NCI-H2171 (cell line): ENCODE data around the gene NDUFB4.
"Not testable (repeated sequence)": the region's sequence is repeated elsewhere in the genome, so short reads cannot be mapped to it uniquely, and the experiment has no call there.

Experiments used
- DNase-seq: peaks from one replicate; lab custom pipeline; 2025; lab: John Stamatoyannopoulos, UW

Gene NDUFB4

DNA sequence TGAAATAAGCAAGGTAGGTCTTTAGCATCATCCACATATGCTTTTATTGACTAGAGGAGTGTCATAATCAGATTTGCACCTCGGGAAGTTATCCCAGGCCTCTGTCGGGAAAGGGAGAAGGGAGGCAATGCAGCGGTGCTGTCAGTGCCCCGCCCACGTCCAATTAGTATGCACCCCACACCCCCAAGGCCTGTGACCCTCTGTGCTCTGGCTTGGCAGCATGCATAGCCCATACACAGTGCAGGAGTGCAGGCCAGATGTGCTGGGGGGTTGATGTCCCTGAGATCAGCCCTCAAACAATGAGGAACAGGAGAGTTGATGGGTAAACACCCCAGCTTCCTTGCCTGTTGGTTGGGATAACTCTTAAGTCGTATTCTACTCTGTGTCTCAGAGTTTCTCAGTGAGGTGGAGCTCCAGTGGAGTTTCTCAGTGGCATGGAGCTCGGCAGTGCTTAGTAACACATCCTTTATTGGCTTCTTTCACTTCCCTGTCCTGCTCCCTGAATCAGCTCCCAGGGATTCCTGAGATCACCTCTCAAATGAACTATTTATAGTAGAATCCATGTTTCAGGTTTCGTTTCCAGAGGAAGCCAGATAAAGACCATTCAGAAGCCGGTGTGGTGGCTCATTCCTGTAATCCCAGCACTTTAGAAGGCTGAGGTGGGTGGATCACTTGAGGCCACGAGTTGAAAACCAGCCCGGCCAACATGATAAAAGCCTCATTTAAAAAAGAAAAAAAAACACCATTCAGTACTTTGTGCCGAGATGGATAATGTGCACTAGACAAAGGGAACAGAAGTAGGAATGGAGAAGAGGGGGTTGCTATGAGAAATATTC lies 26.7 kb upstream of the NDUFB4 start:
- no peak for DNase-seq

DNA sequence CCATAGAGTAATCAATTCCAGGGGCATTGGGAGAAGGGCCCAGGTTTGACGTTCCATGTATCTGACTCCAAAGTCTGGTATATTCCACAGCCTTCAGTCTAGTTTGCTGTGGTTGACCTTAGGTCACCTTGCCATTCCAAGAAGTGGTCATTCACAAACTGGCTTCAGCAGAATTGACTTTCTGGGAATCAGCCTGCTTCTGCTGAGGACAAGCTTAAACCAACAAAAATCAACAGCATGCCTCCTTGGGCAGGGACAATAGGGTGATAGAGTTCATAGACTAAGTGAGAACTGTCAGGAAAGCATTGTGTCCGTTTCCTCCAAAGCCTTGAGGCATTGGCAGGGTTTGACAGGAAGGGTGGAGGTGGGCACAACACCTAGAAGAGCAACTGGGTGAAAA lies 24.1 kb upstream of the NDUFB4 start:
- no peak for DNase-seq

DNA sequence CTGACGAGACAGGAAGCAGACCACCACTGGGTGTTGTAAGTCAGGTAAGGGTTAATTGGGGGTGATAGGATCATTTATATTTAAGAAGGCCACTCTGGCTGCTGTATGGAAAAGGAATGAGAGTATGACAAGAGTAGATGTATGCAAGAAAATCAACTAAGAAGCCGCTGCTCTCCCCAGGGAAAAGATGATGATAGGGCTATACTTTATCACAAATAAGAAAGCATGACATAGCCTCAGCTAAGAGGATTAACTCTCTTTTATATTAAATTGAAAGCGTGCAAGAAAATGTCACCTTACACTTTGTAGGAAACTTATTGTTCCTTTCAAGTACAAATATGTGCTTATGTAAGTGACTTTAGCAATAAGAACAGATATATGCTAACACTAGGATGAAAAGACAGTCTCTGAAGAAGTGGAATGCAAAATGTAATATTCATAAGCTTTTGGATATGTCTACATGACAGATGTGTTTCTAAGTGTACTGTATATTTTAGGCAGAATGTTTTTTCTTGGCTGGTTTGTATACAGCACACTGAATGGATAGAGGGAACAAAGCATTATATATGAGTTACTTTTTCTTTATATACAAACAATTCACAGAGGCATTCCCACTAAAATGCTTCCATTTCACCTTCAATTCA lies 8.7 kb upstream of the NDUFB4 start:
- no peak for DNase-seq

DNA sequence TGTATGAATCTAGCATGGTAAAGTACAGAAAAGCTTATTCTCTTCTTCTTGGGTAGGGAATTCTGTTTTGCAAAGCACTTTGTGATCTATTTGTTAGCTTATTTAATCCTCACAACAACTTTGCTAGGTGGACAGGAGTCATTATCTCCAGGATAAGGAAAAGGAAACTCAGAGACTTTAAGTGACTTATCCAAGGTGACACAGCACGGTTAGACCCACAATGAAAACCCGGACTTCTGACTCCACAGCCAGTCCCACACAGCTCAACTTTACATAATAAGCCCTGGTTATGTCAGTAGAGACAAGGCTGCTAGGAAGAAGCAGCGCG lies 384 bp upstream of the NDUFB4 start:
- no peak for DNase-seq

DNA sequence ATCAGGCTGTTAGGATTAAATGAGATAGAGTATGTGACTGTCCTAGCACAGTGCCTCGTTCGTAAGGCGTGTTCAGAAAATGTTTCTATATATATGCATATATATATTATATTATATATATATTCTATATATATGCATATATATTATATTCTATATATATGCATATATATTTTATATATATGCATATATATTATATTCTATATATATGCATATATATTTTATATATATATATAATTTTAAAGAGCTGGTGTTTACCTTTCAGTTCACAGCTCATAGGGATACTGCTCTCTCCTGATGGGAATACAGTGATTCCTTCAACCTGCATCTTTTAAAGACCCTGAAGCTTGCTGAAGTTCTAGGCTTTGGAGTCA lies 702 bp downstream of the NDUFB4 start:
- no peak for DNase-seq

DNA sequence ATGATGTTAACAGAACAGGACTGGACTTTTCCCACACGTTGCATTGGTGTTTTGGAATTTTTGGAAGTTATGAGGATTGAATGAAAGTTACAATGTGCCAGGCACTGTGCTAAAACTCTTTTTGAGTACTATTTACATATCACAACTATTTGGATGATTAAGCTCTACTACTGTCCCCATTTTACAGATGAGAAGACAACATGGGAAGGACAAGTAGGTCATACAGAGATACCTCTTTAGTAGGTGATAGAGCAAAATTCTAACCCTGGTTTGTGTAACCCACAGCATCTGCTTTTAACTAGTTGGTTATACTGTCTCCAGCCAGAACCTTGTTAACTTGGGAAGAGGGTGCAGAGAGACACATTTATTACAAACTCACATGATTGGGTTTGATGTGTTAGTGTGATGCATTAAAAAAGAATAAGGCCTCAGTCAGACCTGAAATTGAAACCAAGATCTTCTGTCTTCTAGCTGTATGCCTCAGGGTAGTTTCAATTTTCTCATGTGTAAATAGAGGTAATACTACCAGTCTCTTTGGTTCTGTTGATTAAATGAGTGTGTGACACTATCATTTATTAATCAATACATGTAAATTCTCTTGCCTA lies 1.4 kb downstream of the NDUFB4 start:
- no peak for DNase-seq

DNA sequence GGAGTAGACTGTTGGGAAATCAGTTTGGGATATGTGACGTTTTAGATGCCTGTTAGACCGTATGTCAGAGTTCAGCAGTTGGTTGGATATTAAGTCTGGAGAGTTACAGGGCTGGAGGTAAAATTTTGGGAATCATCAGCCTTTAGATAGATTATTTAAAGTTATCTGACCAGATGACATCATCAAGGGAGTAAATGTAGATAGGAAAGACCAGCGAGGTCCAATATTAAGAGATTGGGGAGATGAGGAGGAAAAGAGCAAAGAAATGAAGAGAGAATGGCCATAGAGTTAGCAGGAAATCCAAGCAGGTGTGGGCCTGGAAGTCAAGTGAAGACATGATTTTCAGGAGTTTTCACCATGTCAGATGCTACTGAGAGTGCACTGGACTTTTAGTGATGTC lies 3.1 kb downstream of the NDUFB4 start:
- DNase-seq = no peak

DNA sequence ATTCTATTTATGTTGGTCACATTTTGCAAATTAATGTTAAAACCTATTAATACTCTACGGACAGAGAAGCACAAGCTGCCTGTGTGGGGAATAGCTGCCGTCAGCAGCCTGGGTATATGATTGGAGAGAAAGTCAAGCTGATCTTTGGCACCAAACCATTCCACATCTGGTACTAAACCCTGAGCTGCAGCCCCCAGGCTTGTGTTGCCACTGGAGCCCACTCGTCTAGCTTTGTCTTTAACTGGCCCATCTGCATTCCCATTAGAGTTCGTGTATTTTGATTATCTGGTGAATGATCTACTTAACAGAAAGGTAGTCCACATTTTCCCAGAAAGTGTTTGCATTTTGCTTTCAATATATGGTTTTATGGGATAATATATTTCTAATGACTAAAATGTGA lies 5.4 kb downstream of the NDUFB4 start:
- no peak for DNase-seq

DNA sequence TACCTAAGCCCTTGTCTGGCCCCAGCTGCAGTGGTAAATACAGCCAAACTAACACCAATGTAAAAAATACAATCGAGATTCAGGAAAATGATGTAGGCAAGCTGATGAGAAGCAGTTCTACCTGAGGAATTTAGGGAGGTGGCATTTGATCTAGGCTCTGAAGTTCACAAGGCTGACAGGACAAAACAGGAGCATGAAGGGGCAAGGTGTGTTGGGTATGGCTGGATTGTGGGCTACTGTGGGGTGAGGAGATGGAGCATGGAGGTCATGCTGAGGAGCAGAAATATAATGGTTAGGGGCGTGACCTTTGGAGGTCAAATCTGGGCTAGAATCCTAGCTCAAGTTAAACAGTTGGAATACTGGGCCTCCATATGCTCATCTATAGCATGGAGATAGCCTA lies 6.5 kb downstream of the NDUFB4 start:
- DNase-seq = no peak

DNA sequence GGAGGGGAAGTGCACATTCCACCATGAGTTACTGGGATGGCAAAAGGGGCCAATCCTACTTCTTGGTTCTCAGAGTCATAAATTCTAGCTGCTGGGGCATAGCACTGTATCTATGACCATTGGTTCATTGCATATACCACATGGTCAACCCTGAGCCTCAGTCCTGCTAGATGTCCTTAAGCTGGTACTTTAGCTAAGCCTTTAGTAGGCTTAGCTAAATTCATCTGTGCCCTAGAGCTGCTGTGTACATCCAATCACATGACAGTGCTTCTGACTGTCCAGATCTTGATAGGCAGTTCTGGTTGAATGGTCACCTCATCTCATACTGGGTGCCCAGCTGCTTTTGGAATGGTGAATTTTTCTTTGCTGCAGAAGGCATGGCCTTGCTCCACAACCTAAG lies 8.2 kb downstream of the NDUFB4 start:
- DNase-seq = no peak

DNA sequence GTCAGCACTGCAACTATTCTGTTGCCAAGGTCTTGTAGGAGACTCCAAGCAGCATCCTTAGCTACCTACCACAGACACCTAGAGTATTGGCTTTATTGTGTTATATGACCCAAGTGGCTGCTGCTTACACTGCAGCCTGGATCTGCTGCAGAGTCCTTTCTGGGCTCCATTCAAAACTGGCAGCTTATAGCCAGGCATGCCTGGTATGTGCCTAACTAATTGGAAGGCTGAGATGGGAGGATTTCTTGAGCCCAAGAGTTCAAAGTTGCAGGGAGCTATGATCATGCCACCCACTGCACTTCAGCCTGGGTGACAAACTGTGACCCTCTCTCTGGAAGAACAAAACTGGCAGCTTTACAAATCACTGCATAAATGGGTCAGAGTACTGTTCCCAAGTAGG lies 8.6 kb downstream of the NDUFB4 start:
- DNase-seq = no peak

DNA sequence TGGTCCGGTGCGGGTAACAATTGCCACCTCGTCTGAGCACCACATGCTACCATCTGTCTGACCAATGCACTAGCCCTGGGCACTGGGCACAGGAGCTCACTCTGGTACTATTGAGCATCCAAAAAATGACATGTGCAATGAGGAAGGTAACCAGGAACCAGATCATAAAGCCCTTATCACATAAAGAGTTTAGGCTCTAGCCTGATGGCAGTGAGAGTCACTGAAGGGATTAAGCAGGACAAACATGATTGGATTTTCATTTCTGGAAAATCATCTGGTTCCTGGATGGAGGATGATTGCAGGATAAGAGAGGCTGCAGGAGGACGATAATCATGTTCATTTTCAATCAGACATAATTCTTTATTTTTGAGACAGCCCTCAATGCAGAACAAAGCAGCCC lies 12.4 kb downstream of the NDUFB4 start:
- DNase-seq = no peak

DNA sequence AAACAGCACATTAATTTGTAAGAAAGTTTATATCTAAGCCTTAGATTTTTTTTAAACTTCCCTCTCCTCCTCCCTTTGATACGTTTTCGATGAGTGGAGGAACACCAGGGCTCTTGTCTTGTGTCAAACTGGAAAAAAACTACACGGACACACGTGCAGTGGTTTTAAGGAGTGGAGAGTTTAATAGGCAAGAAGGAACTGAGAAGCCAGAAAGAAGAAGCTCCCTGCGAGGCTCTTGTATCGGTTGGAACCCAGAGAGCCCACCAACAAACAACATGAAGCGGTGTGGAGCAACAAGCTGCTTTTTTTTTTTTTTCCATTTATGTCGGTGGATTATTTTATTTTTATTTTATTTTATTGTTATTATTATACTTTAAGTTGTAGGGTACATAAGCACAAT lies 18.6 kb downstream of the NDUFB4 start:
- no peak for DNase-seq

DNA sequence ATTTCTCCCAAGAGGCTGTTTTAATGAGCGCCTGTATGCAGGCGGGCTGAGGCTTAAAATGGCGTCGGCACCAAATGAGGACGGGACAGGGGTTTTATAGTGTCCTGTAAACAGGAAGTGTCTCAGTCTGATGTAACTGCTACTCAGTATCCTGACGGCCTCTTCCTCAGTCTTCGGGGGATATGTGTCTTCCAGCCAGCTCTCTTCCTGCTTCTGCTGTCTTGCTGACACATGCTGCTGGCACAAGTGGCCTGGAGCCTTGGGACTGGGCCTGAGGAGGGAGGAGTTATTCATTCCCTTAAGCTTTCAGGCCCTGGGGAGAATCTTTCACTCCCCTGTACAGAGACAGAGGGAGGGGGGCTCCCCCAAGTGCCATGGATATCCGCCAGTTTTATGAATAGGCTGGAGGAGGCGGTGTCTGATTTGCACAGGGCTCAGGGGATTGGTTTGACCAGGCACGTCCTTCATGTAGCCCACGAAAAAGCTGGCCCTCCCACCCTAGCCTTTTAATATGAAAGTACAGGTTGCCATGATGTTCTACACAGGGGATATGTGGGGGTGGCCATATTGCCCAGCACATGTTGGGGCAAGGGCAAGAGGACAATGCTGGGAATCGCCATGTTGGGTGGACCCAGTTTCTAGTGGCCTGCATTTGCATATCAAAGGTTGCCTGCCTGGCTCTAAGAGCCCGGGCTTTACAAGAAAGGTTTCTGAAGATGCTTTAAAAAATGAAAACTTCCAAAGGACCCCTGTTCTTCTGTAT lies 19.9 kb downstream of the NDUFB4 start:
- DNase-seq = no peak

DNA sequence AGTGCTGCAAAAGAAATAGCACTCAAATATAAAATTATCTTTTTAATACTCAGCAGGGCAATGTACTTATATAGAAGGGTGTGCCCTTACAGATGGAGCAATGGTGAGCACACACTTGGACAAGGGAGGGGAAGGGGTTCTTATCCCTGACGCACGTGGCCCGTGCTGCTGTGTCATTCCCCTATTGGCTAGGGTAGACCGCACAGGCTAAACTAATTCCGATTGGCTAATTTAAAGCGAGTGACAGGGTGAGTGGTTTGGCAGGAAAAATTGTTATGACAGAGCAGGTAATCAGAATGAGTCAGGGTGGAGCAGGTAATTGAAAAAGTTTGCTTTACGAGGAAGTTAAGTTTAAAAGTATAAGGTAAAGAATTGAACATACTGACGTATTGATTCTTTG lies 20.6 kb downstream of the NDUFB4 start:
- DNase-seq = not testable (repeated sequence)

DNA sequence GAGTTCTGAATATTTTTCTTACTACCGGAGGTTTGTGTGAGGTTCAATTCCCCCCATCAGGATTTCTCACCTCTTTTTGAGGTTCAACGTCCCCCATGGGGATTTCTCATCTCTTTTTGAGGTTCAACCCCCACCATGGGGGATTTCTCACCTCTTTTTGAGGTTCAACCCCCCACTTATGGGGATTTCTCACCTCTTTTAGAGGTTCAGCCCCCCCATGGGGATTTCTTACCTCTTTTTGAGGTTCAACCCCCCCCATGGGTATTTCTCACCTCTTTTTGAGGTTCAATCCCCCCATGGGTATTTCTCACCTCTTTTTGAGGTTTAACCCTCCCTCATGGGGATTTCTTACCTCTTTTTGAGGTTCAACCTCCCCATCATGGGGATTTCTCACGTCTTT lies 26.3 kb downstream of the NDUFB4 start:
- DNase-seq = no peak

DNA sequence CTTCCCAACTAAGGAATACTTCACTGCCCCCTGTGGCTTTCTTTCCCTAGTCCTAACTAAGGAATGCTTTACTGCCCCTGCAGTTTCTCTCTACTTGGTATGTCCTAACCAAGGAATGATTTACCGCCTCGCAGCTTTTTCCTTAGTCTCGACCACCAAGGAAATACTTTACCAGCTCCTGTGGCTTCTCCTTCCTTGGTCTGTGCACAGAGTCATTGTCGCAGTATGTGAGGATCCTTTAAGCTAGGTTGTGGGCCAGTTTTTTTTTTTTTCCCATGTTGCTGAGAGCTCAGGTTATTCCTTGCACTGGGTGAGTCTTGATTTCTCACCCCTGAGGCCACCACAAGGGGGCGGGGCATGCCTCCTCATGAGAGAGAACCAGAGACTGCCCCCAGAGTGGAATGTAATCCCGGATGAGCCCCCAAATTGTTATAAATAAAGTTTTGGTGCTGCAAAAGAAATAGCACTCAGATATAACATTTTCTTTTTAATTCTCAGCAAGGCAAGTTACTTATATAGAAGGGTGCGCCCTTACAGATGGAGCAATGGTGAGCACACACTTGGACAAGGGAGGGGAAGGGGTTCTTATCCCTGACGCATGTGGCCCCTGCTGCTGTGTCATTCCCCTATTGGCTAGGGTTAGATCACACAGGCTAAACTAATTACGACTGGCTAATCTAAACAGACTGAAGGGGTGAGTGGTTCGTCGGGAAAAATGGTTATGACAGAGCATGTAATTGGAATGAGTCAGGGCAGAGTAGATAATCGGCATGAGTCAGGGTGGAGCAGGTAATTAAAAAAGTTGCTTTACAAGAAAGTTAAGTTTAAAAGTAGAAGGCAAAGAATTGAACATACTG lies 27.0 kb downstream of the NDUFB4 start:
- no peak for DNase-seq

DNA sequence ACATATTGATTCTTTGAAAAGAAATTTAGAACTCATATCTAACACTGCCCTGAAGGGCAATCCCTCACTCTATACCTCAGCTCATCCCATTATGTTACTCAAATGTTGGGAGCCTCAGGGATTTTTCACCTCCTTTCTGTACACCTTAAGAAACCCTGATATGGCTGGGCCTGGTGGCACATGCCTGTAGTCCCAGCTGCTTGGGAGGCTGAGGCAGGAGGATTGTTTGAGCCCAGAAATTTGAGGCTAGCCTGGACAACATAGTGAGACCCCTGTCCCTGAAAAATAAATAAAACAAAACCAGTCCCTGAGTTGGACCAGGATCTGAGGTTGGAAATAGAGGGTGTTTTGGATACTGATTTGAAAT lies 27.6 kb downstream of the NDUFB4 start:
- DNase-seq = no peak

DNA sequence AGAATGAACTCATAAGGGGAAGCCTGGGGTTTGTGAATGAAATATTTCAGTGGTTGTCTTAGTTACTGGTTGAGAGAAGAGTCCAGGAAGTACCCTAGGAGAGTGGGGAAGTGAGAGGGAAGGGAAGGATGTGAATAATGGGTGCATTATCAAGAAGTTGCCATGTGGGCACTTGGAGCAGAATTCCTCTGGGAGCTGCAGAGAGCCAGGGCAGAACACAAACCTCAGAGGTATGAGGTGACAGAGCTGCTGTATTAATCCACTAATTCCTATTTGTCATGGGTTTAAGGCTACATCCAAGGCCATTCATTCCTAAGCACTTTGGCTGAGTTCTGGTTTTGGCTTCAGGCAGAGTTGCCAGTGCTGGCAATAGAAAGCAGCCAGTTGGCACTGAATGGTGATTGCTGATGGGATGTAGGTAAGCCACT lies 29.0 kb downstream of the NDUFB4 start:
- no peak for DNase-seq

DNA sequence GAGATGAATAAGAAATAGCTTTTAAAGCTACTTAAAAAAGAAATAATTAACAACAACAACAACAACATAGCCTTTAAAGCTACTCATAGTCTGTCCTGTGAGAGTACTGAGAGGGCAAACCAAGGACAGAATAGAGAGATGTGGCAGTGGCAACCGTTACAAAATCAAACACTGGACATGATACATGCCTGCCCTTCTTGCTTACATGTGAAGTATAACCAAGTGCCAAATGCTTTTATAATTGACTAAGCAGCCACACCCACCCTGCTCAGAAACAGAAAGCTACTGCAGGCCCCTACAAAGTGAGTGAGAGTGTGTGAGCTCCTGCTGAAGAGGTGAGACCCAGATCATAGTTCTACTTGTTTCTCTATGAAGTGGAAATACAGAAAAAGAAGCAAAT lies 38.4 kb downstream of the NDUFB4 start:
- no peak for DNase-seq

DNA sequence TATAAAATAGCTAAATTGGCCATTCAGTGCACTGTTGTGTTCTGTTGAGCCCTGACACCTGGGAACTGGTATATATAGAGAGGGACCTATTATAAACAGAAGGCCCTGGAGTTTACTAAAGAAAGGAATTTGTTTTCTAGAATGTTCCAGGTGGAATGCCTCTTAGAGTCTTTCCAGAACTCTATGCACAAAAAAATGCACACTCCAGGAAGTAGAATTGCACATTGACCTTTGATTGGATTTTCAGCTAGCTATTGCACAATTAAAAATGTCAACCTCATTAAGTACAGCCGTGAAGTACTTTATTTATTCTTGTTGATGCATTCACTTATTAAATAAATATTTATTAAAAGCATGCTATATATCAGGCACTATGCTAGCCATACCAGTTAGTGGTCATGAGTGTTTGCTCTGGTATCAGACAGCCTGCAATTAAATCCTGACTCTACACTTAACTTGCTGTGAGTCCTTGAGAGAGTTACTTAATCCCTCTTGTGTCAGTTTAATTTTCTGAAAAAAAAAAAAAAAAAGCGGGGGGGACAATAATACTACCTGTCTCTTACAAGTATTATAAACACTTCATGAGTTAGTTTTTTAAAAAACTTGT lies 40.8 kb downstream of the NDUFB4 start:
- DNase-seq = no peak
